Measurements from ENCODE around the gene TIMM29.

Gene TIMM29

DNA sequence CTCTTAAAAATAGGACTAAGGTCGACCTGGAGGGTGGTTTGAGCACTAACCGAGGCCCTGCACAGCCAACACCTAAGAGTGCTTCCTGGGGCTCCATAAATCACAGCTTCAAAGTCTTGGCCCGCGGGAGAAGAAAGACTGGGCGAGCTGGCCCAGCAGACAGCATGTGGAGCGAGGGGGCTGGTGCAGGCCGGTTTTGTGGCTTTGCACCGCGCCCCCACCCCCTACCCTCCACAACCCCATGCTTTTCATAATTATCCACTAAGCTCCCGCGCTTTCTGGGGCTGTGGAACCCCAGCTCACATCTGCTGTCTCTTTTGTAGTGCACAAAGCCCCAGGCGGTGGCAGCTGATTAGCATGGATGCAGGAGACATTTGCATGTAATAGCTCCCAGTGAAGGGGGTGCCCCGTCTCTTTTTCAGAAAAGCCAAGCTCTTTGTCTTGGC is 40.2 kb upstream of the TIMM29 start:
- TF ChIP-seq ARNTL (CRISPR knock-in tag; IDR thresholded peaks at IDR 0.05; ENCODE audit: borderline replicate concordance, low read depth) (no peak), BACH2 (CRISPR knock-in tag; IDR thresholded peaks at IDR 0.05; ENCODE audit: borderline replicate concordance) (no peak), CSDC2 (CRISPR knock-in tag; IDR thresholded peaks at IDR 0.05) (no peak)
- no peak for ATAC-seq

DNA sequence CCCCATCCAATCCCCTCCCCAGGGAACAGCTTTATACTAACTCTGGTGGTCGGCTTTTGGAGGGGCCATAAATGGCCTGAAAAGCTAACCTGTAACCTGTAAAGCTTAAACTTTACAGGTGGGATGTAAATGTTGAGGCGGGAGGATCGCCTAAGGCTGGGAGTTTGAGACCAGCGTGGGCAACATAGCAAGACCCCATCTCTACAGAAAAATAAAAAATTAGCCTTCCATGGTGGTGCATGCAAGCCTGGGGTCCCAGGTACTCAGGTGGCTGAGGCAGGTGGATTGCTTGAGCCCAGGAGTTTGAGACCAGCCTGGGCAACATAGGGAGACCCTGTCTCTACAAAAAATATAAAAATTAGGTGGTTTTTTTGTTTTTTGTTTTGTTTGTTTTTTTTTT is 38.7 kb upstream of the TIMM29 start:
- no peak for TF ChIP-seq BACH2 (CRISPR knock-in tag; IDR thresholded peaks at IDR 0.05; ENCODE audit: borderline replicate concordance)
- no peak for TF ChIP-seq SNAI2 (CRISPR knock-in tag; IDR thresholded peaks at IDR 0.05)
- no peak for TF ChIP-seq ESRRG (CRISPR knock-in tag; IDR thresholded peaks at IDR 0.05)
- no peak for TF ChIP-seq ZFP30 (CRISPR knock-in tag; IDR thresholded peaks at IDR 0.05)
- no peak for TF ChIP-seq PPARA (CRISPR knock-in tag; IDR thresholded peaks at IDR 0.05; ENCODE audit: borderline replicate concordance)
- TF ChIP-seq GLIS3 (CRISPR knock-in tag; IDR thresholded peaks at IDR 0.05), result no peak
- TF ChIP-seq RARB (CRISPR knock-in tag; IDR thresholded peaks at IDR 0.05), result no peak
- TF ChIP-seq OSR1 (CRISPR knock-in tag; IDR thresholded peaks at IDR 0.05), result no peak
- TF ChIP-seq ZFP3 (CRISPR knock-in tag; IDR thresholded peaks at IDR 0.05), result no peak
- no peak for TF ChIP-seq CSDC2 (CRISPR knock-in tag; IDR thresholded peaks at IDR 0.05)
- no peak for TF ChIP-seq ARNTL (CRISPR knock-in tag; IDR thresholded peaks at IDR 0.05; ENCODE audit: borderline replicate concordance, low read depth)
- TF ChIP-seq ZNF70 (CRISPR knock-in tag; IDR thresholded peaks at IDR 0.05), result no peak
- no peak for TF ChIP-seq ZNF565 (CRISPR knock-in tag; conservative IDR thresholded peaks at IDR 0.05; ENCODE audit: low read depth)
- TF ChIP-seq, protein P1, sequence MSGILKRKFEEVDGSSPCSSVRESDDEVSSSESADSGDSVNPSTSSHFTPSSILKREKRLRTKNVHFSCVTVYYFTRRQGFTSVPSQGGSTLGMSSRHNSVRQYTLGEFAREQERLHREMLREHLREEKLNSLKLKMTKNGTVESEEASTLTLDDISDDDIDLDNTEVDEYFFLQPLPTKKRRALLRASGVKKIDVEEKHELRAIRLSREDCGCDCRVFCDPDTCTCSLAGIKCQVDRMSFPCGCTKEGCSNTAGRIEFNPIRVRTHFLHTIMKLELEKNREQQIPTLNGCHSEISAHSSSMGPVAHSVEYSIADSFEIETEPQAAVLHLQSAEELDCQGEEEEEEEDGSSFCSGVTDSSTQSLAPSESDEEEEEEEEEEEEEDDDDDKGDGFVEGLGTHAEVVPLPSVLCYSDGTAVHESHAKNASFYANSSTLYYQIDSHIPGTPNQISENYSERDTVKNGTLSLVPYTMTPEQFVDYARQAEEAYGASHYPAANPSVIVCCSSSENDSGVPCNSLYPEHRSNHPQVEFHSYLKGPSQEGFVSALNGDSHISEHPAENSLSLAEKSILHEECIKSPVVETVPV (CRISPR knock-in tag; IDR thresholded peaks at IDR 0.05), result no peak
- ATAC-seq, result no peak

GRCh38 chr19:10891405-10892086 is 37.1 kb upstream of the TIMM29 start:
- TF ChIP-seq ZNF8 (CRISPR knock-in tag; IDR thresholded peaks at IDR 0.05), result no peak
- TF ChIP-seq, protein P2, sequence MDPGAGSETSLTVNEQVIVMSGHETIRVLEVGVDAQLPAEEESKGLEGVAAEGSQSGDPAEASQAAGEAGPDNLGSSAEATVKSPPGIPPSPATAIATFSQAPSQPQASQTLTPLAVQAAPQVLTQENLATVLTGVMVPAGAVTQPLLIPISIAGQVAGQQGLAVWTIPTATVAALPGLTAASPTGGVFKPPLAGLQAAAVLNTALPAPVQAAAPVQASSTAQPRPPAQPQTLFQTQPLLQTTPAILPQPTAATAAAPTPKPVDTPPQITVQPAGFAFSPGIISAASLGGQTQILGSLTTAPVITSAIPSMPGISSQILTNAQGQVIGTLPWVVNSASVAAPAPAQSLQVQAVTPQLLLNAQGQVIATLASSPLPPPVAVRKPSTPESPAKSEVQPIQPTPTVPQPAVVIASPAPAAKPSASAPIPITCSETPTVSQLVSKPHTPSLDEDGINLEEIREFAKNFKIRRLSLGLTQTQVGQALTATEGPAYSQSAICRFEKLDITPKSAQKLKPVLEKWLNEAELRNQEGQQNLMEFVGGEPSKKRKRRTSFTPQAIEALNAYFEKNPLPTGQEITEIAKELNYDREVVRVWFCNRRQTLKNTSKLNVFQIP (CRISPR knock-in tag; IDR thresholded peaks at IDR 0.05; ENCODE audit: borderline replicate concordance, low read depth), result no peak
- no peak for TF ChIP-seq PATZ1 (CRISPR knock-in tag; IDR thresholded peaks at IDR 0.05; ENCODE audit: borderline replicate concordance)
- TF ChIP-seq, protein P1 (CRISPR knock-in tag; IDR thresholded peaks at IDR 0.05), result no peak
- no peak for TF ChIP-seq SNAI2 (CRISPR knock-in tag; IDR thresholded peaks at IDR 0.05)
- TF ChIP-seq ZNF565 (CRISPR knock-in tag; conservative IDR thresholded peaks at IDR 0.05; ENCODE audit: low read depth), result no peak
- TF ChIP-seq ZFP30 (CRISPR knock-in tag; IDR thresholded peaks at IDR 0.05), result no peak
- no peak for TF ChIP-seq GLIS3 (CRISPR knock-in tag; IDR thresholded peaks at IDR 0.05)
- TF ChIP-seq ZC3H10 (CRISPR knock-in tag; IDR thresholded peaks at IDR 0.05), result no peak
- TF ChIP-seq TSHZ2 (CRISPR knock-in tag; IDR thresholded peaks at IDR 0.05), result no peak
- TF ChIP-seq ARNTL (CRISPR knock-in tag; IDR thresholded peaks at IDR 0.05; ENCODE audit: borderline replicate concordance, low read depth), result no peak
- no peak for TF ChIP-seq CSDC2 (CRISPR knock-in tag; IDR thresholded peaks at IDR 0.05)
- no peak for TF ChIP-seq ISL1 (CRISPR knock-in tag; IDR thresholded peaks at IDR 0.05)
- no peak for ATAC-seq
